HepG2 (cell line): ENCODE results near the gene PPCS. TPM values are rescaled to one million over a fixed set of nuclear protein-coding genes. Genes with fewer than 3 reads are reported as not detected.

Experiments used
- ATAC-seq: fragments of 200-7000 bp; cut with Tn5 transposase; 3 replicates; pipeline ENCODE4 v1.9.1; 2020; ENCODE audit warnings: mild to moderate bottlenecking, moderate library complexity
- BruUV-seq: library from RNA; stranded (reverse); fragments of 400-500 nt; replicated peaks from 2 replicates; lab custom pipeline; 2021; lab: Mats Ljungman, UMichigan
- CTCF ChIA-PET: fragments of 300-600 bp; formaldehyde crosslinking; extraction: SDS; loops from one replicate; lab custom pipeline; 2021; ENCODE audit warnings: low total read pairs, inconsistent platforms, low intra/inter-chr PET ratio; lab: Yijun Ruan, JAX
- POLR2A ChIA-PET: fragments of 350-600 bp; sonication (Branson Sonifier 250); formaldehyde crosslinking; loops from one replicate; lab custom pipeline; 2020; ENCODE audit warnings: antibody characterized with exemption, inconsistent platforms; lab: Yijun Ruan, JAX
- DNase-seq: peaks from one replicate; pipeline ENCODE4 v3.0.0-alpha.2; 2015; ENCODE audit warnings: low spot score
- FAIRE-seq: peaks from 3 replicates; lab custom pipeline; 2011; peaks lifted over from hg19 to GRCh38; lab: Jason Lieb, UNC
- H2AFZ ChIP-seq: one replicate; pipeline ENCODE4 v1.6.1; 2011; ENCODE audit warnings: low read length, inconsistent platforms
- H3K27ac ChIP-seq: fragments of 300-600 bp; 3 replicates; pipeline ENCODE4 v1.8.0; 2011; ENCODE audit warnings: mixed run types, mild to moderate bottlenecking, mixed read lengths, low read length, inconsistent platforms; ENCODE audit not compliant: insufficient read depth; ENCODE audit errors: extremely low read length
- H3K27me3 ChIP-seq, 2 experiments: fragments of 200-600 bp in 1 of 2; 2 replicates in 1 of 2; 3 replicates in 1 of 2; pipeline versions ENCODE4 v1.6.0 to v1.8.0; 2011; ENCODE audit warnings: low read length in 2 of 2, mild to moderate bottlenecking in 2 of 2, moderate library complexity in 2 of 2, inconsistent platforms in 1 of 2; ENCODE audit not compliant: insufficient read depth in 2 of 2, control insufficient read depth in 1 of 2
- H3K36me3 ChIP-seq, 2 experiments: fragments of 200-600 bp in 1 of 2; replicated peaks in 1 of 2; 2 replicates in 1 of 2; 3 replicates in 1 of 2; pipeline versions ENCODE4 v1.5.1 to v1.8.0; 2011; ENCODE audit warnings: low read length in 2 of 2, inconsistent platforms in 1 of 2; ENCODE audit not compliant: insufficient read depth in 2 of 2, control insufficient read depth in 1 of 2
- H3K4me1 ChIP-seq: 2 replicates; pipeline ENCODE4 v1.5.1; 2012; ENCODE audit warnings: low read length, inconsistent platforms; ENCODE audit not compliant: insufficient read depth
- H3K4me2 ChIP-seq: 2 replicates; pipeline ENCODE4 v1.6.0; 2011; ENCODE audit warnings: low read depth, low read length, inconsistent platforms
- H3K4me3 ChIP-seq, 3 experiments: fragments of 200-600 bp in 1 of 3; sonication (generic), shearing (Covaris generic) in 1 of 3; replicated peaks in 1 of 3; 2 replicates each; pipeline ENCODE4 v1.5.1; 2011 to 2016; ENCODE audit warnings: low read length in 3 of 3, inconsistent platforms in 2 of 3, low read depth in 2 of 3, mild to moderate bottlenecking in 2 of 3, control low read depth in 1 of 3, mixed read lengths in 1 of 3; ENCODE audit not compliant: insufficient read depth in 1 of 3
- H3K79me2 ChIP-seq: one replicate; pipeline ENCODE4 v1.6.1; 2011; ENCODE audit warnings: low read length, inconsistent platforms; ENCODE audit not compliant: insufficient read depth
- H3K9ac ChIP-seq: 2 replicates; pipeline ENCODE4 v1.6.0; 2011; ENCODE audit warnings: mild to moderate bottlenecking, low read depth, low read length, inconsistent platforms; ENCODE audit not compliant: insufficient read depth
- H3K9me3 ChIP-seq: 2 replicates; pipeline ENCODE4 v1.5.1; 2012; ENCODE audit warnings: mild to moderate bottlenecking, low read length
- H4K20me1 ChIP-seq: 2 replicates; pipeline ENCODE4 v1.6.0; 2011; ENCODE audit warnings: inconsistent platforms, mild to moderate bottlenecking, low read length, moderate library complexity; ENCODE audit not compliant: insufficient read depth
- ARID2 ChIP-seq: sonication (generic); formaldehyde crosslinking; IDR thresholded peaks from 2 replicates; pipeline ENCODE4 v1.8.1; 2022; ENCODE audit warnings: mild to moderate bottlenecking, missing genetic modification reagents, borderline replicate concordance
- FOXA3 ChIP-seq: IDR thresholded peaks from 2 replicates; pipeline ENCODE4 v1.6.1; 2016; ENCODE audit warnings: missing genetic modification reagents, missing compliant biosample characterization
- PPARG ChIP-seq: conservative IDR thresholded peaks from 2 replicates; pipeline ENCODE4 v1.6.1; 2016; ENCODE audit warnings: missing biosample characterization, missing genetic modification reagents
- SP1 ChIP-seq, 2 experiments: fragments of 450-650 bp in 1 of 2; sonication (generic) in 1 of 2; formaldehyde crosslinking in 1 of 2; IDR thresholded peaks; 2 replicates each; pipeline versions ENCODE4 v1.4.0 to v1.6.1; 2016 to 2020; ENCODE audit warnings: missing genetic modification reagents in 1 of 2
- ZNF101 ChIP-seq: sonication (generic); formaldehyde crosslinking; IDR thresholded peaks from 2 replicates; pipeline ENCODE4 v1.4.0; 2020; ENCODE audit warnings: mild to moderate bottlenecking, low read depth, missing genetic modification reagents, borderline replicate concordance
- WGBS: methylation state at CpG from one replicate; pipeline ENCODE4 v1.1.6; 2017; ENCODE audit warnings: low lambda C conversion rate; 5-methylcytosine and 5-hydroxymethylcytosine counted together
- in situ Hi-C: cut with HindIII; loops from 2 replicates; pipeline ENCODE4 v1.10.0; 2017; ENCODE audit warnings: low pct_unique_long_range_greater_than_20kb; ENCODE audit not compliant: extremely low pct_ligation_motif_present
- intact Hi-C: fragments of 100-400 bp; cut with micrococcal nuclease; formaldehyde crosslinking; loops from one replicate; pipeline ENCODE4 v1.10.0; 2022; ENCODE audit not compliant: unreplicated experiment
- polyA plus RNA-seq, 8 experiments: library from polyadenylated mRNA; depleted of rRNA in 3 of 8; stranded (reverse) in 7 of 8; unstranded in 1 of 8; fragments of >200 nt; fragmentation: Illumina TruSeq in 4 of 8; extraction: Trizol in 4 of 8; gene quantifications; 2 replicates each; pipeline versions ENCODE4 v1.2.1 to v1.2.3, GENCODE V29; 2011 to 2016; ENCODE audit warnings: low read depth in 4 of 8, missing spikeins in 1 of 8, mixed read lengths in 1 of 8; ENCODE audit not compliant: insufficient read depth in 1 of 8
- total RNA-seq, 5 experiments: library from RNA; depleted of rRNA; stranded (reverse); fragments of >200 nt; fragmentation: Illumina TruSeq; extraction: Trizol; gene quantifications; 2 replicates each; pipeline ENCODE4 v1.2.3, GENCODE V29; 2016; ENCODE audit warnings: low read depth in 1 of 5

The PPCS gene
- total and polyA plus RNA-seq, 2 of the 13 experiments (the other 11 are each of a cell fraction or from before 2014, with no cell fraction given) = 13.4 to 38.9 TPM

DNA sequence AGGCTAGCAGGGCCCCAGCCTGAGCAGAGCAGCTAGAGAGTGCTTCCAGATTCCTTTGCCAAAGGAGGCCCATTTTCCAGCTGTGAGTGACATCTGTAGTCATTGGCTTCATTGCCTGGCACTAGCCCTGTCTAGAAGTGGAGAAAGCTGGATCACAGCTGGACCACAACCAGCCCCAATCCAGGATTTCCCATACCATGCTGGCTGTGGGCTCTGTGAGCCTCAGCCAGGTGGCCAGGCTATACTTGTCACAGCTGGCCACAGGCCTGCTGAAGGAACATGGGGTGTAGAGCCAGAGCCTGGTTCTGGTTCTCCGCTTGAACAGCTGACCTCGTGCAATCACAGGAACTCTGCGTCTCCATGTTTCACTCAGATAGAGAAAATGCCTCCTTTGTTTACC lies 39.2 kb upstream of the PPCS start:
- no peak for FAIRE-seq
- H3K9me3 ChIP-seq = no peaks in the 10 kb centered on the region
- BruUV-seq = no TSS peak
- no peak overlapping the region for H3K4me3 ChIP-seq
- in situ Hi-C loops = no loop called here
- CTCF ChIA-PET = no interaction called here
- intact Hi-C loops = no loop called here
- H3K27ac ChIP-seq = no peak overlapping the region
- no peak overlapping the region for H3K4me2 ChIP-seq
- H4K20me1 ChIP-seq = no peaks in the 10 kb centered on the region
- H2AFZ ChIP-seq = no peak overlapping the region
- no peaks in the 10 kb centered on the region; a peak in 1 of 5 replicates for H3K36me3 ChIP-seq
- TF ChIP-seq PPARG = no peak
- H3K9ac ChIP-seq = no peak overlapping the region
- peaks cover 0 to 15% of the 10 kb centered on the region in 2 experiments; a peak in 1 of 5 replicates for H3K27me3 ChIP-seq
- no peaks in the 10 kb centered on the region for H3K79me2 ChIP-seq
- DNase-seq = no peak
- H3K4me1 ChIP-seq = no peaks in the 10 kb centered on the region
- ATAC-seq = no peak
- 36% methylated on average over 3 of the region's 3 CpGs for WGBS
- POLR2A ChIA-PET = no interaction called here

DNA sequence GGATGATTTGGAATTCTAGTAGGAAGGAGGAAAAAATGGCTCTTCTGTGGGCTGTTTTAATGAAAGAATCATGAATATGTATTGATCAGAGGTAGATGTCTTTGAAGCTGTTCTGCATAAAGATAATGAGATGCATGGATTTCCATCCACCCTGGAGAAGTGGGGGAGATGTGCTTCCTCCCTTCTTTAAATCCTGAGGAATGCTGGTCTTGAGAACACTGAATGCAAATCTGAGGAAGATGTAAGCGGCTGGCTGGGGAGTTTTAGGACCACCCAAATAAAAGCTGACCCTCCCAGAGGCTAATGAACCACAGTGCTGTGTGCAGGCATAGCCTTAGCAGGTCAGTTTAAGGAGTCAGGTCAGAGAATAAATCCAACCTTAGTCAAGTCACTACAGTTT lies 37.8 kb upstream of the PPCS start:
- intact Hi-C loops = no loop called here
- ATAC-seq (no peak), FAIRE-seq (no peak)
- BruUV-seq = no TSS peak
- H3K4me3 ChIP-seq = no peak overlapping the region
- in situ Hi-C loops = no loop called here
- peaks cover 0 to 16% of the 10 kb centered on the region in 2 experiments; a peak in 1 of 5 replicates for H3K27me3 ChIP-seq
- no peak overlapping the region for H3K4me2 ChIP-seq
- H4K20me1 ChIP-seq = no peaks in the 10 kb centered on the region
- H3K36me3 ChIP-seq = no peaks in the 10 kb centered on the region; a peak in 1 of 5 replicates
- no peaks in the 10 kb centered on the region for H3K4me1 ChIP-seq
- no peaks in the 10 kb centered on the region for H3K9me3 ChIP-seq
- no peak for TF ChIP-seq ZNF101 (CRISPR knock-in tag)
- TF ChIP-seq SP1 (IDR thresholded peaks at IDR 0.05) = no peak
- no peak for TF ChIP-seq SP1 (CRISPR knock-in tag; IDR thresholded peaks at IDR 0.05)
- no peak for TF ChIP-seq FOXA3 (CRISPR knock-in tag)
- no peak for TF ChIP-seq ARID2 (CRISPR knock-in tag)
- TF ChIP-seq, all 625 proteins: peak for 0
- POLR2A ChIA-PET = no interaction called here
- Histone ChIP-seq H3K79me2 (no peaks in the 10 kb centered on the region), H3K9ac (no peak overlapping the region), H2AFZ (no peak overlapping the region), H3K27ac (no peak overlapping the region)
- DNase-seq = no peak
- CTCF ChIA-PET = no interaction called here
- 33% methylated on average over 1 of the region's 1 CpG for WGBS
